H1 (cell line): ENCODE measurements around the gene KISS1R. TPM values are rescaled to one million over a fixed set of nuclear protein-coding genes. Genes with fewer than 3 reads are reported as not detected.

Experiments
- EZH2 ChIP-seq: fragments of 200-600 bp; sonication (generic); IDR thresholded peaks from 2 replicates; pipeline ENCODE4 v1.7.1; 2012; ENCODE audit warnings: low read depth, mild to moderate bottlenecking, moderate library complexity, low read length, inconsistent platforms; ENCODE audit not compliant: severe bottlenecking
- NRF1 ChIP-seq: IDR thresholded peaks from 2 replicates; pipeline ENCODE4 v1.6.1; 2011; ENCODE audit warnings: mild to moderate bottlenecking, low read depth, low read length, improper control_type of control experiment
- RNF2 ChIP-seq: fragments of 200-900, 300-1000 bp; sonication (generic); IDR thresholded peaks from 2 replicates; pipeline ENCODE4 v1.7.1; 2016; ENCODE audit warnings: borderline replicate concordance, low read depth, mild to moderate bottlenecking, antibody characterized with exemption, low read length; ENCODE audit not compliant: poor library complexity, severe bottlenecking; ENCODE audit errors: missing control alignments
- SRF ChIP-seq: IDR thresholded peaks from 2 replicates; pipeline ENCODE4 v1.6.1; 2011; ENCODE audit warnings: mild to moderate bottlenecking, low read depth, low read length, moderate library complexity
- polyA plus RNA-seq, 7 experiments: library from polyadenylated mRNA; depleted of rRNA in 3 of 7; stranded (reverse) in 5 of 7; unstranded in 2 of 7; fragments of >200 nt in 5 of 7; fragments of 200-250 nt in 2 of 7; gene quantifications; 1 replicate in 5 of 7; 2 replicates in 1 of 7; 4 replicates in 1 of 7; pipeline versions ENCODE4 v1.2.1 to v1.2.3, GENCODE V29; 2011 to 2013; ENCODE audit warnings: missing spikeins in 2 of 7, mixed read lengths in 2 of 7
- total RNA-seq: library from RNA; stranded (reverse); fragmentation: NEBNext Ultra II Directional; extraction: Animal tissue kit (Norgen Biotek cat#: 25700); gene quantifications from 2 replicates; pipeline ENCODE4 v1.2.1, GENCODE V29; 2021
- TF ChIP-seq, protein P1 (sequence below): fragments of 300-600 bp; sonication (generic); IDR thresholded peaks from 2 replicates; pipeline ENCODE4 v1.7.1; 2012; ENCODE audit warnings: low read length, moderate library complexity, mild to moderate bottlenecking, inconsistent platforms; ENCODE audit not compliant: insufficient replicate concordance

KISS1R gene
- total and polyA plus RNA-seq, 2 of the 8 experiments (the other 6 are each of a cell fraction or from before 2014, with no cell fraction given), result 2.3 to 2.7 TPM

DNA sequence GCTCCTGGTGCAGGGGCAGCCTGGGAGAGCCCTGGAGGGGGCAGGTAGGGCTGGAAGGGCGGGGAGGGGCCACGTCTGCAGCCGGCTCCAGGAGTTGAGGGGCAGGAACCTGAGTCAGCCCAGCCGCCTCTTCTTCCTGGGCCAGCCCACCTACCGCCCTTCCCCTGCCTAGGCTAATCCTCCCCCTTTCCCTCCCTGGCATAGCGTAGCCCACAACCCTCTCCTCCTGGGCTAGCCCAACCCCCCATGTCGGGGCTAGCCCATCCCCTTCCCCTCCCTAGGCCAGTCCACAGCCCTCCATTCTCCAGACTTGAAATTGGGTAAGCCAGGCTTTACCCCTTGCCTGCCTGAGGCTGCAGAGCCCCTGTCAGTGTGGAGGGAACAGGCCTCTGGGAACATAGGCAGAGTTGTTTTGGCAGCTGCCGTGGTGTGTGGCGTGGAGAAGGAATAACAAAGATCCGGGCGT, 46.4 kb downstream of the KISS1R start (continued):
- TF ChIP-seq, protein P1, sequence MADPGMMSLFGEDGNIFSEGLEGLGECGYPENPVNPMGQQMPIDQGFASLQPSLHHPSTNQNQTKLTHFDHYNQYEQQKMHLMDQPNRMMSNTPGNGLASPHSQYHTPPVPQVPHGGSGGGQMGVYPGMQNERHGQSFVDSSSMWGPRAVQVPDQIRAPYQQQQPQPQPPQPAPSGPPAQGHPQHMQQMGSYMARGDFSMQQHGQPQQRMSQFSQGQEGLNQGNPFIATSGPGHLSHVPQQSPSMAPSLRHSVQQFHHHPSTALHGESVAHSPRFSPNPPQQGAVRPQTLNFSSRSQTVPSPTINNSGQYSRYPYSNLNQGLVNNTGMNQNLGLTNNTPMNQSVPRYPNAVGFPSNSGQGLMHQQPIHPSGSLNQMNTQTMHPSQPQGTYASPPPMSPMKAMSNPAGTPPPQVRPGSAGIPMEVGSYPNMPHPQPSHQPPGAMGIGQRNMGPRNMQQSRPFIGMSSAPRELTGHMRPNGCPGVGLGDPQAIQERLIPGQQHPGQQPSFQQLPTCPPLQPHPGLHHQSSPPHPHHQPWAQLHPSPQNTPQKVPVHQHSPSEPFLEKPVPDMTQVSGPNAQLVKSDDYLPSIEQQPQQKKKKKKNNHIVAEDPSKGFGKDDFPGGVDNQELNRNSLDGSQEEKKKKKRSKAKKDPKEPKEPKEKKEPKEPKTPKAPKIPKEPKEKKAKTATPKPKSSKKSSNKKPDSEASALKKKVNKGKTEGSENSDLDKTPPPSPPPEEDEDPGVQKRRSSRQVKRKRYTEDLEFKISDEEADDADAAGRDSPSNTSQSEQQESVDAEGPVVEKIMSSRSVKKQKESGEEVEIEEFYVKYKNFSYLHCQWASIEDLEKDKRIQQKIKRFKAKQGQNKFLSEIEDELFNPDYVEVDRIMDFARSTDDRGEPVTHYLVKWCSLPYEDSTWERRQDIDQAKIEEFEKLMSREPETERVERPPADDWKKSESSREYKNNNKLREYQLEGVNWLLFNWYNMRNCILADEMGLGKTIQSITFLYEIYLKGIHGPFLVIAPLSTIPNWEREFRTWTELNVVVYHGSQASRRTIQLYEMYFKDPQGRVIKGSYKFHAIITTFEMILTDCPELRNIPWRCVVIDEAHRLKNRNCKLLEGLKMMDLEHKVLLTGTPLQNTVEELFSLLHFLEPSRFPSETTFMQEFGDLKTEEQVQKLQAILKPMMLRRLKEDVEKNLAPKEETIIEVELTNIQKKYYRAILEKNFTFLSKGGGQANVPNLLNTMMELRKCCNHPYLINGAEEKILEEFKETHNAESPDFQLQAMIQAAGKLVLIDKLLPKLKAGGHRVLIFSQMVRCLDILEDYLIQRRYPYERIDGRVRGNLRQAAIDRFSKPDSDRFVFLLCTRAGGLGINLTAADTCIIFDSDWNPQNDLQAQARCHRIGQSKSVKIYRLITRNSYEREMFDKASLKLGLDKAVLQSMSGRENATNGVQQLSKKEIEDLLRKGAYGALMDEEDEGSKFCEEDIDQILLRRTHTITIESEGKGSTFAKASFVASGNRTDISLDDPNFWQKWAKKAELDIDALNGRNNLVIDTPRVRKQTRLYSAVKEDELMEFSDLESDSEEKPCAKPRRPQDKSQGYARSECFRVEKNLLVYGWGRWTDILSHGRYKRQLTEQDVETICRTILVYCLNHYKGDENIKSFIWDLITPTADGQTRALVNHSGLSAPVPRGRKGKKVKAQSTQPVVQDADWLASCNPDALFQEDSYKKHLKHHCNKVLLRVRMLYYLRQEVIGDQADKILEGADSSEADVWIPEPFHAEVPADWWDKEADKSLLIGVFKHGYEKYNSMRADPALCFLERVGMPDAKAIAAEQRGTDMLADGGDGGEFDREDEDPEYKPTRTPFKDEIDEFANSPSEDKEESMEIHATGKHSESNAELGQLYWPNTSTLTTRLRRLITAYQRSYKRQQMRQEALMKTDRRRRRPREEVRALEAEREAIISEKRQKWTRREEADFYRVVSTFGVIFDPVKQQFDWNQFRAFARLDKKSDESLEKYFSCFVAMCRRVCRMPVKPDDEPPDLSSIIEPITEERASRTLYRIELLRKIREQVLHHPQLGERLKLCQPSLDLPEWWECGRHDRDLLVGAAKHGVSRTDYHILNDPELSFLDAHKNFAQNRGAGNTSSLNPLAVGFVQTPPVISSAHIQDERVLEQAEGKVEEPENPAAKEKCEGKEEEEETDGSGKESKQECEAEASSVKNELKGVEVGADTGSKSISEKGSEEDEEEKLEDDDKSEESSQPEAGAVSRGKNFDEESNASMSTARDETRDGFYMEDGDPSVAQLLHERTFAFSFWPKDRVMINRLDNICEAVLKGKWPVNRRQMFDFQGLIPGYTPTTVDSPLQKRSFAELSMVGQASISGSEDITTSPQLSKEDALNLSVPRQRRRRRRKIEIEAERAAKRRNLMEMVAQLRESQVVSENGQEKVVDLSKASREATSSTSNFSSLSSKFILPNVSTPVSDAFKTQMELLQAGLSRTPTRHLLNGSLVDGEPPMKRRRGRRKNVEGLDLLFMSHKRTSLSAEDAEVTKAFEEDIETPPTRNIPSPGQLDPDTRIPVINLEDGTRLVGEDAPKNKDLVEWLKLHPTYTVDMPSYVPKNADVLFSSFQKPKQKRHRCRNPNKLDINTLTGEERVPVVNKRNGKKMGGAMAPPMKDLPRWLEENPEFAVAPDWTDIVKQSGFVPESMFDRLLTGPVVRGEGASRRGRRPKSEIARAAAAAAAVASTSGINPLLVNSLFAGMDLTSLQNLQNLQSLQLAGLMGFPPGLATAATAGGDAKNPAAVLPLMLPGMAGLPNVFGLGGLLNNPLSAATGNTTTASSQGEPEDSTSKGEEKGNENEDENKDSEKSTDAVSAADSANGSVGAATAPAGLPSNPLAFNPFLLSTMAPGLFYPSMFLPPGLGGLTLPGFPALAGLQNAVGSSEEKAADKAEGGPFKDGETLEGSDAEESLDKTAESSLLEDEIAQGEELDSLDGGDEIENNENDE, result no peak
- TF ChIP-seq EZH2 (no peak), NRF1 (no peak), RNF2 (no peak), SRF (no peak)
